ENCODE data around the gene PACS2.
"Not testable (repeated sequence)": the region's sequence is repeated elsewhere in the genome, so short reads cannot be mapped to it uniquely, and the experiment has no call there.

PACS2 gene

DNA sequence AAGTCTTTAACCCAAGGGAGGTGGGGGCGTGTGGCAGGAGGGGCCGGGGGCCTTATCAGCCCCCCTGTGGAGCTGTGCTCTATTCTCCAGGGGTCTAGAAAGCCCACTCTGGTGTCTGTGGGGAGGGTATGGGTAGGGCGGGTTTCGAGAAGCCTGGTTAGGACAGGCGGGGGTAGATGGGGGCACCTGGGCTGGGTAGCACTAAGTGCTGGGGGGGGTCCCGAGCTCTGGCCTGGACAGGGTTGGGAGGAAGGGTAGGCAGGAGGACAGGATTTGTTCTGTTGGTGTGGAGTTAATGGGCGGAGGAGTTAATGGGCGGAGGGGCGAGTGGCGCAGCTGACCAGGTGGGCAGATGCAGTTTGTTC lies 2.0 kb downstream of the PACS2 start:
- no peak for DNase-seq

DNA sequence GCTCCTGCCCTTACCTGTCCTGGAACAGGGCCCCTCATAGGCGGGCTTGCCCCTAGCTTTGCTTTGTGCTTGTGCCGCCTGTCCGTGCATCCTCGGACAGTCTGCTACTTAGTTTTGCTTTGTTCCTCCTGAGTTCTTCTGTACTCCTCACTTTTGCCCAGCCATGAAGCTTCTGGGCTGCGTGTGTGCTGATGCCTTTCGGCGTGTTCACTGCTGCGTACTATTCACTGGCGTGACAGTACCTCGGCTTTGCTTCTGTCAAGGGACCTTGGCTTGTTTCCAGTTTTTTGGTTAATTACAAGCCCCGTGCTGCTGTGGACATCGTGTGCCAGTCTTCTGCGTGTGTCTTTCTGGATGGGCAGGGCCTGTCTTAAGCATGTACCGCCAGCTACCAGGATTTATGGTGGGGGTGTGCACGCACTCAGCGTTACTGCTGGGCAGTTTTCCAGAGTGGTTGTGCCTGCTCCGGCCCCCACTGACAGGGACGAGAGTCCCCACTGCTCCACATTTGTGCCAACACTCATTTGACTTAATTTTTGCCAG lies 2.5 kb downstream of the PACS2 start:
- no peak for DNase-seq

DNA sequence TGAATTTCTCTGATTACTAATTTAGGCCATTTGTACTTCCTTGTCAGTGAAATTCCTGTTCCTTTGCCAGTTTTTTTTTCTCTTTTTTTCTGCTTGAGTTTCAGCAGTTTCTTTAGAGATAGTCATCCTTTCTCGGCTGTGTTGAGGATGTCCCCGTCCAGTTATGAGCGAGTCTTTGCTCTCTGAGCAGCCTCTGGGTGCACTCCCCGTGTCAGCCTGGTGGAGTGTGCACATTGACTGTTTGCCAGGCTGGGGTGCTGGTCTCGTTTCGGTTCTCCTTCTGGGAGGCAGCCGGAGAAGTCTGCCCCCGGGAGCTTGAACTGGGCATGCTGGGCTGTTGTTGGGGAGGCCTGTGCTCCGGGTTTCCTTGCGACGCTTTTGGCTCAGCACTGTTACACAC lies 3.0 kb downstream of the PACS2 start:
- no peak for DNase-seq

DNA sequence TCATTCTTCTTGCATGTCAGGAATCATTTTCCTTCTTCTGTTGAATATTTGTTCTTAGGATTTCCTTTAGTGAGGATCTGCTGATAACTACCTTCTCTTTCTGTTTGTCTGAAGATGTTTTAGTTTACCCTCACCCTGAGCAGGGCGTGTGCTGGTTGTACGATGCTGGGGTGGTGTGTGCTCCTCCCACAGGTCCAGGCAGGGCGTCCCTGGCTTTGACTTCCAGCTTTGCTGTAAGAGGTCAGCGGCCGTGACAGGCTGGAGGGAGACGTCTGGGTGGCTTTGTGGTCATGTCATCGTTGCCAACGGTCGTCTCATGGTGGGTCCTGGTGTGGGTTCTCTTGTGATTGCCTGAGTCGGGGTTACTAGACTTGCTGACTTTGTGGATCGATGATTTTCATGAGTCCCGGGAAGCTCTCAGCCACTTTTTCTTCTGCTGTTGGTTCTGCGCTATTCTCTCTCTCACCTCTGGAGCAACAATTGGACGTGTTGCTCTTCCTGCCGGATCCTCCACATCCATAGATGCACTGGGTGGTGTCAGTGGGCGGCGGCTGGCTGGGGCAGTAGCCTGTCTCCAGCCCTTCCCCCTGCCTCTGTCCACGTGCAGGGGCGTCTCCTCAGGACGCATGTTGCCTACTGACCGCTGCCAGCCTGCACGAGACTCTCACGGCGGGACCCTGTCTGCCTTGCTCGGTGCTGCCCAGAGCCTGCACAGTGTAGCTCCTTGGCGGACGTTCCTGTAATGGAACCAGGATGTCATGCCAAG lies 8.4 kb downstream of the PACS2 start:
- DNase-seq: no peak

DNA sequence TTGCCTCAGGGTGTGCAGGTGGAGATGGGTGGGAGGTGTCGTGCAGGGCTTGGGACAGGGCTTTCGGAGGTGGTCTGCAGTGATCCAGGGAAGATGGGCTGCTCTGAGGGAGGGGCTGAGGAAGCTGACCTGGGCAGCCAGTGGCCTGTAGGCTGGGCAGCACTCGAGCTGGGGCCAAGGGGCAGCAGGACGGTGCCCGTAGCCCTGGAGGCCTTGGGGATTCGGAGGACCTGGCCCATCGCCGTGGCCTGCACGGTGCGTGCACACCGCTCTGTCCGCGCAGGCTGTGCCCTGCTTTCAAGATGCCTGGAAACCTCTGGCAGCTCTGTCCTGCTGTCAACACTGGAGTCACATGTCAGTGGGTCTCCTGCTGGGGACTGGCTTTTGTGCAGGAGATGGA lies 9.1 kb downstream of the PACS2 start:
- no peak for DNase-seq

DNA sequence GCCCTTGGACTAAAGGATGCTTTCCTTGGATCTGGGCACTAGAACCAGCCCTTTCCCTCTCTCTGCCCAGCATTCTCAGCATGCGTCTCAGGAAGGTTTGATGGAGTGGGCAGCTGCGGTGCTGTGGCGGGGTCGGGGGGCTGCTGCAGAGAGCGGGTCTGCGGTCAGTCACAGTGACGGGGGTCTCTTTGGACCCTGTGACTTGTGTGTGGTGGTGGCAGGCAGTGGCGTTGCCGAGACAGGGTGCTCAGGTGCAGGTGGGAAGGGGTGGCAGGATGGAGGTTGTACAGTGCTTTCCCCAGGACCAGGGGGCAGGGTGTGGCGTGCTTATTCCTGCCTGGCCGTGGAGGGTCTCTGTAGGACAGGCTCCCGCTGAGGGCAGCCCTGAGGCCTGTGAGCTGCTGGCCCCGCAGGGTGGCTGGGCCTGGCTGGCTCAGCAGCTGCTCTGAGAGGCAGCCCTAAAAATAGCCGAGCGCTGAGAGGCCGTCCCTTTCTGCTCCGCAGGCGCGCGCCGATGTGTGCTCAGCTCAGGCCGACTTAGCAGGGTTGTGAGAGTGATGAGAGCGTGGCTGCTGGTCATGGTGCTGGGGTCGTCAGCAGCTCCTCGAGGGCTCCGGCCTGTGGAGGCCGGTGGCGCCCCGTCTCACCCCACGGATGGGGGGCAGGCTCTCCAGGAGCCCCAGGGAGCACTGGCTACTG lies 9.7 kb downstream of the PACS2 start:
- DNase-seq: peak; percentile 13

DNA sequence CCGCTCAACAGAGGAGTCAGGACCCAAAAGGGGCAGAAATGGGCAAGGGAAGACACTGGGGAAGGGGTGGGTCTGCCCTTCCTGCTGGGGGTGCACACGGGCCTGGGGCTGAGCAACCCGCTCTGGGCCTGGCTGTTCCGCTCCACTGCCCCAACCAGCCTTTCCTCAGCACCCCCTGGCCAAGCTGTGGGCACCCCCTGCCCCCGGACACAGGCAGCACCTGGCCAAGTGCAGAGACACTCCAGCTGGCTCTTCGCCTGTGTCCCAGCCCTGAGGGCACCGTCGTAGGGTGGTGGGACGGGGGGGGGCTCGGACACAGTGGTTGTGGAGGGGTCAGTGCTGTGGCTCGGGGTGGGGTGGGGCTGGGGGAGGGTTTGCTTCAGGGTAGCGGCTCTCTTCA lies 10.3 kb downstream of the PACS2 start:
- no peak for DNase-seq

DNA sequence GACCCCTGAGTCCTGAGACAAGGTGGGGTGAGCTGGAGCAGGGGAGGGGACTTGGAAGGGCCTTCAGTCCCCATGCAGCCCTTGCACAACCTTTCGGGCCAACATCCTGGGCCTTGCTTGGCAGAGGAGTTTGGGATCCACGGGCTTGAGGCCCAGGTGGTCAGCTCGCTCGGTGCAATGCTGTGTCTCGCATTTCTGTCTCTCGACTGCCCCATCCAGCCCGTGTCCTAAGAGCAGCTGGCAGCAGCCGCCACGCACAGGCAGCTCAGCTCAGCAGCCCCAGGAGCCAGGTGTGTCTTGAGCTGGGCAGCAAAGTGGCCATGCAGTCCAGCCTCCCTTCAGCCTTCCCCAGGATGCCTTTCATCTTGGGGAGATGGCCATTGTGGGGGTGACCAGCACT lies 10.8 kb downstream of the PACS2 start:
- no peak for DNase-seq

DNA sequence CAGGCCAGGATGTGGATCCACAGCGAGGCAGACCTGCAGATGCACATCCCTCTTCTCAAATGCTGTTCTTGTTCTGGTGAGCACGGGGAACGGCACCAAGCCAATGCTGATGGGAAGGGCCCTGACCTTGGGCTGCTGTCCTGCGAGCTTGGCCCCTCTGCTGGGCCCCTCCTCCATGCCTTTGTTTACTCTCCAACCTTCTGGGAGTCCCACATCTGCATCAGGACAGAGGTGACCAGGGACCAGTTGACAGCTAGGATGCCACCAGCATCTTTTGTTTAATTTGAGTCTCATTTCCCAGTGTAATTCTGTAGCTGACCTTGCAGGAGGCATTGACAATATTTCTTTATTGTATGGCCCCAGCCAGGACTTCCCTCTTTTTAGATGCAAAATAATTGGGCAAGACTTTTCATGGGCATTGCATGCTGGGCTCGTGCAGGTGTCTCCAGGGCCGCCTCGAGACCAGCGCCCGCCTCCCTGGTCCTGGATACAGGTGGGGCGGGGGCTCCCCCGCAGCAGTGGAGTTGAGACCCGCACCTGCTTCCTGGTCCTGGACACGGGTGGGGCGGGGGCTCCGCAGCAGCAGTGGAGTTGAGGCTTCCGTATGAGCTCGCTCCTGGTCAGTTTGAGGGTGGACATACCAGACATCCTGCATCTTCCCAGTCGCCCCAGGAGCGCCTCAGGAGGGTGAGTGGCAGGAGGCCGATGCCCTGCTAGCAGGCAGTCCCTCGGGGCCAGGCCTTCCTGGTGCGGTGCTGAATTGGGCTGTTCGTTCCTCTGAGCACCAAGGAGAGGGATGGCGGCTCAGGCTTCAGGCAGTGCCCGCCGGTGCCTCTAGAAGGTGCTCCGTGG lies 11.4 kb downstream of the PACS2 start:
- DNase-seq: no peak

DNA sequence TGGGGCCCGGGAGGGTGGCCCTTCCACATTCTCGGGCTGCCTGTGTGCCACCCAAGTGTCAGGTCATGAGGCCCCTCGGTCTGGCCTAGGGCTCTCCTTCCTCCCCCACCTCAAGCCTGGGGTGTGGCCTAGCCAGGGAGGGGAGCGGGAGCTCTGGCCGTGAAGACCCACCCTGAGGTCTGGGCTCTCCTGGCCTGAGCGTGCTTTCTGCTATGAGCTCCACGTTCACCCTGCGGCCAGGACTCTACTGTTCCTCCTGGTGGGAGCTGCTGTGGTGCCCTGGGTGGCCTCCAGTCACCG lies 12.0 kb downstream of the PACS2 start:
- DNase-seq: no peak

DNA sequence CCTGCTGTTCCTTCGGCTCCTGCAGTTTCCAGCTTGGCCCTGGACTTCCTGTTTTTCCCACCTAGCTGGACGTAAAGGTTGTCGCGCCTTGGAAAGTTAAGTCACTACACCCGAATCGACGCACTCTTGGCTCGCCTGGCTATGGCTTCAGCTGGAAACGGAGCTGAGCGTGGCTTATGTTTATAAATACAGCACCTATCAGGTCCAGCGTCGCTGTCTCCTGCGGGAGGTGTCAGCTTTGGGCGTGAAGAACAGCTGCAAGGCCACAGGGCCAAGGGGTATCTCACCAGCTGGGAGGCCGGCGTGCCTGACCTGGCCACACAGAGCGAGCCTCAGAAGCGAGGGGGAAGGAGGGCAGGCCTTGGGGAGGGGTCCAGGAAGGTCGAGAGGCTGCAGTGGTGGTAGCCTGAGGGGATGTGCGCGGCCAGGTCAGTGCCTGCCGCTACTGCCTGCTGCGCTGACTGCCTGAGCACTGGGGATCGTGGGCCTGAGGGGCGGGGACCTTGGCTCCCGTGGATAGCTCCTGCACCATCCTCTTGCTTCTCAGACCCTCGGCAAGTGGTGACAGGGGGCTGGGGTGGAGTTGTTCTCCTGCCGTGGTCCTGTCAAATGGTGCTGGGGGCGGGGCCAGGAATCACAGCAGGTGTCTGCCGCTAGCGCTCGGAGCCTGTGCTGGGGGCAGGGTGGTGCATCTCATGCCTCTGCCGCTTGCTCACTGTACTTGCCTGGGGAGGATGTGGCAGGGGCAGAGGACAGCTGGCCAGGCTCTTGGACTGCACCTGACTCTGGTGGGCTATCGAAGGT lies 12.5 kb downstream of the PACS2 start:
- DNase-seq: peak; percentile 31

DNA sequence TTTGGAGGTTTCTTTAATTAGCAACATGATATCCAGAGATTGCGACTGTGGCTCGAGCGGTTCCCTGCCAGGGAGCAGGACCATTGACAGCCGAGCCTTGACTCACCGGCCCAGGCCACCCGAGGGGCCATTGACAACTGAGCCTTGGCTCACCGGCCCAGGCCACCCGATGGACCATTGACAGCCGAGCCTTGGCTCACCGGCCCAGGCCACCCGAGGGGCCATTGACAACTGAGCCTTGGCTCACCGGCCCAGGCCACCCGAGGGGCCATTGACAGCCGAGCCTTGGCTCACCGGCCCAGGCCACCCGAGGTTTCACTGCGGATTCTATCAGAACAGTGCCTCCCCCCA lies 13.1 kb downstream of the PACS2 start:
- not testable (repeated sequence) for DNase-seq

DNA sequence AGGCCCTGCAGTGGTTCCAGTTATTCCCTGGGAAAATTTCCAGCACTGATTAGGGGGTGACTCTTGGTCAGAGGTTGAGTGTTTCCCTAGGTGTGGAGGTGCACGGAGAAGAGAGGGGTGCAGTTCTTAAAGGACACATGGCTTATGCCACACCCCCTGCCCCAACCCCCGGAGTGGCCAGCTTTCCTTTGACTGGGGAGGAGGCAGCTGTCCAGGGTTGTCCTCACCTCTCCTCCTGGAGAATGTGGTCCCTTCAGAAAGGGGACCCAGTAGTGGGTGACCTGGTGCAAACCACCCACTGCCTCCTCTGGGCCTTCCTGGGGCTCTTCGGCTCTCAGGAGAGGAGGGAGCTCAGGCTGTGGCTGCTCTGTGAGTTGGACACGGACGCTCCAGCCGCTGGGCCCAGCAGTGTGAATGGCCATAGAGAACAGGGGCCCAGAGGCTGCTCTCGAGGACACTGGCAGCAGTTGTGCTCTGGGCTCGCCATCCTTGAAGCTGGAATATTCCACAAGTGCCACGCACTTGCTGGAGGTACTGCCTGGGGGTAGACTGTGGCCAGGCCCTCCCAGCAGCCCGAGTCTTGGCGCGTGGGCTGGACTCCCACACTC lies 13.6 kb downstream of the PACS2 start:
- DNase-seq: no peak

DNA sequence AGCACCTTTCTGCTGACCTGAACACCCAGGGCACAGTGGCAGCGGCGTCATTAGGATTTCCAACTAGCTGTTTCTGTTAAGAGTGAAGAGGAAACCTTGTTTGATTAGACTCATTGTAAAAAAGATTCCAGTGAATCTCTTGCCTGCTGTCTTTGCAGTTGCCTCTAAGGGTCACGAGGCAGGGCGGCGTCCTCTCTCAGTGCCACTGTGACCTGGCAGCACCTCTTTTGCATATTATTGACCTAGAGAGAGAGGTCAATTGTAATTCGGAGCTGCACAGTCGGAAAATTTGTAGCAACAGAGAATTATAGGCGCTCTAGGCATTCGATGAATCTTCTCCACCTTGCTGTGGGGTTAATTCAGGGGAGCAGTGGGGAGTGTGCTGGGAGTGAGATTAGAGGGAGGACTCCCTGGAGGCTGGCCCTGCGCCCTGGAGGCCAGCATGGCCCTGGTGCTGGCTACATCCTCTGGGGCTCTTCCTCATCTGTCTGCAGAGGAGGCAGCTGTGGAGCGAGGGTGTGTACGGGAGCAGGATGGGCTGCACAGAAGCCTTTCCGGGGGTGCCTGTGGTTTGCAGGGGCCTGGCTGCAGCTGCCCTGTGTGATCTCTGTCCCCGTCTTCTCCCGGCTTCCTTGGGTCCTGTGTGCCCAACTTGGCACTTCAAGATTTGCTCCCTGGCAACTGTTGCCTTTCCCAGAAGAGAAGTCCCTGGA lies 14.3 kb downstream of the PACS2 start:
- DNase-seq: no peak

DNA sequence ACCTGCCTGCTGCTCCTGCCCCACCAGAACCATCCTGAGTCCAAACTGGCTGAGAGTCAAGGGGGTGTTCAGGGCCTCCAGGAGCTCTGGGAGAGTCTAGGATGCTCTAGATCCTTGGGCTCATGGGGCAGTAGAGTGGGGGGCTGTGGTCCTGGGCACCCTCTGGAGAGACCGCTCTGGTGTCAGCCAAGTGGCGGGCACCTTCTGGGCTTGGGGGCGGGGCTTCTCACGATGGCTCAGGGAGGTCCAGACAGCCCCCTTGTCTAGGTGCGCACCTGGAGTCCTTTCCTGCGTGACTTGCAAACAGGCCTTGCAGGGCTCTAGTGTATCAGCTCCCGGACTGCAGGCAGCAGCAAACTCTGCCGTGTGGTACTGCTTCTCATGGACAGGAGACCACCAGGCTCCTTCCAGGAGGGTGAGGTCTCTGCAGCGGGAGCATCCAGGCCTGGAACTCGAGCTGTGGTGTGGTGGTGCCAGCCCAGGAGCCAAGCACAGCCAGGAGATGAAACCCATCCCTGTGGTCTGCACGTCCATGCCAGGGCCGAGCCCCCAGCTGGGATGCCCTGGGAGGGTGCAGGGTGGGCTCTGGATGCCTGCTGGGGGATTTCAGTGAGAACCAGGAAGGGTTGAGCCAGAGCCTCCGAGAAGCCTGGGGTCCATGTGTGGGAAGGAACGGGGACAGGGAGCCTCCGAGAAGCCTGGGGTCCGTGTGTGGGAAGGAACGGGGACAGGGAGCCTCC lies 15.0 kb downstream of the PACS2 start:
- no peak for DNase-seq

DNA sequence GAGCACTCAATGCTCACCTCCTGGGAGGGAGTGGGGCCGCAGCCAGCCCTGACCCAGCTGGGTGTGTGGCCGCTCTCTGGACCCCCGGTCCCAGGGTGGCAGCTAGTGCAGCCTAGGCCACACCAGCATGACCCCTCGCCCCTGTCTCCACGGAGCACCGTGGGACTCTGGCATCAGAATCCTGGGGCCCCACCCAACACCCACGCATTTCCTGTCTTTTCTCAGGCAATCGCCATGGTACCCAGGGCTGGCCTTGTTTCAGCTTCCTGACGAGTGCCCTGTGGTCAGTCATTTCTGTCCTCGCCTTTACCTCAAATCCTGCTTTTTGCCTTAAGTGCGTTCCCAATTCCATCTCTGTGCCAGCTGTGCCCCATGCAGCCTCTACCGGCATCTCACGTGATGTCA lies 15.9 kb downstream of the PACS2 start:
- no peak for DNase-seq

DNA sequence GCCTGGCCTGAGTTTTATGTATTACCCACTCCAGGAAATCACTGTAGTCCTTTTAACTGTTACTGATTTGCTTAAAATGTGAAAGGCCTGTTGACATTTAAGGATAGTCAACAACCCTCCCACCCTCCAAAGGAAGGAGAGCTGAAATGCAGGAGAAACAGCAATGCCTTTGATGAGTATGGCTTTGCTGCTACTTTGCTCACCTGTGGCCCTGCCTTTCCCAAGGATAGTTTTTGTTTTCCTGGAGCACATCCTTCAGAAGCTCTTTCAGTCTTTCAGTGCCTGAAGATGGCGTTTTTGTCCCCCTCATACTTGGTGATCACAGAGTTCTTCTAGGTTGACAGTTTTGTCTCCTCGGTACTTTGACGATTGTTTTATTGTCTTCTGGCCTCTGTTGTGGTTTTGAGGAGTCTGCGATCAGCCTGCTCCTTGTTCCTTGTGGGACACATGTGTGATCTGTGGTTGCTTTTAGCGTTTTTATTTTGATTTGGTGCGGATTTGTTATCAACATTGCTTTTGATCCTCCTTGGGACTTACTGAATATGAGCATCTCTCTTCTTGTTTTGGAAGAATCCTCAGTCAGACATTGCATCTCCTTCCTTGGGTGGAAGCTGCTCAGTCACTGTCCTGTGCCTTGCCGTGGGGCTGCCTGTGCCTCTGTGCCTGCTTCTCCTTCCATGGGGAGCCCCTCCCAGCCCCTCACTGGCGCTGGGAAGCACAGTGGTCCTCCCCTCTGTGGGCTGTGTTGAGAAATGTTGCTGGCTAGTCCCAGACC lies 17.2 kb downstream of the PACS2 start:
- no peak for DNase-seq

DNA sequence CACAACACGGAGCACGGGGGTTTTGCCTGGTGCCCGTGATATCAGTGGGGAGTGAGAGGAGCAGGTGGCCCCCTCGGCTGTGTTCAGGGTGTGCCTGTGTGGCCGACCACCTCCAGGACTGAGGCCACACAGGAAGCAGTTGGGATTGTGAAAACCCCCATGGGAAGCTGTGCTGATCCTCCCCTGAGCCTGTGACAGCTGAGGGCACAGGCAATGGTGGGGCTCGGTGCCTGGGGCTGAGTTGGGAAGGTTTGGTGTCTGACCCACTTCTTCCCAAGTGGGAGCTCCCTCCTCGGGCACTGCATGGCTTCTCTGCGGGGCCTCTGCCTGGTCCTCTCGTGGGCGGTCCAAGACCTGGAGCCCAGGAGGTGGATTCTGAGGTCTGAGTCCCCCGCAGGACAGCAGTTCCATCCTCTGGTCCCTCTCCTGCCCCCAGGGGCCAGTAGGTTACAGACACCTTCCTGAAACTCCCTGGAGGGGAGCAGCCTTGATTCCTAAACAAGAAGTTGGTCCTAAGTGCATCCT lies 17.9 kb downstream of the PACS2 start:
- DNase-seq: no peak

DNA sequence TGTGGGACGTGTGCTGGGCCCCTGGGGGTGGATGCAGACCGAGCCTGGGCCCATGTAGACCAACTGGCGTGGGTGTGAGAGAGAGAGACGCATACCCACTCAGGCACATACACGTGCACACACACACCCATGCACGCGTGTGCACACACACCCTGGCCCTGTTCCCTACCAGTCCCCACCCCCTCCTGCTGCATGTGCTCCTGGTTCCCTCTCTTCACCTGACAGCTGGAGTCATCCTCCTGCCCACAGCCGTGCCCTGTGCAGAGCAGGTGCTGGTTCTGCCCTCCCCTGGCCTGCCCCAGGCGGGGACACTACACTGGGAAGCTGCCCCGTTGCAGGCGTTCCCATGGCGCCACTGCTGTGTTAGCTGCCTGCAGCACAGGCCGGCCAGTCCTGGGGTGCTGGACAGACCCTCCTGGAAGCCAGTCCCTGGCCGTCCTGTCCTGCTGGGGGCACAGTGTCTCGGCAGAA lies 18.5 kb downstream of the PACS2 start:
- peak; percentile 20 for DNase-seq
